GM21447 (cell line): ENCODE results near the gene EDC3.
"Not testable (repeated sequence)": the region's sequence is repeated elsewhere in the genome, so short reads cannot be mapped to it uniquely, and the experiment has no call there.

Experiments
- ATAC-seq: cut with Tn5 transposase; IDR thresholded peaks from one replicate; pipeline ENCODE4 v1.9.1; 2021; ENCODE audit not compliant: unreplicated experiment

EDC3 gene

DNA sequence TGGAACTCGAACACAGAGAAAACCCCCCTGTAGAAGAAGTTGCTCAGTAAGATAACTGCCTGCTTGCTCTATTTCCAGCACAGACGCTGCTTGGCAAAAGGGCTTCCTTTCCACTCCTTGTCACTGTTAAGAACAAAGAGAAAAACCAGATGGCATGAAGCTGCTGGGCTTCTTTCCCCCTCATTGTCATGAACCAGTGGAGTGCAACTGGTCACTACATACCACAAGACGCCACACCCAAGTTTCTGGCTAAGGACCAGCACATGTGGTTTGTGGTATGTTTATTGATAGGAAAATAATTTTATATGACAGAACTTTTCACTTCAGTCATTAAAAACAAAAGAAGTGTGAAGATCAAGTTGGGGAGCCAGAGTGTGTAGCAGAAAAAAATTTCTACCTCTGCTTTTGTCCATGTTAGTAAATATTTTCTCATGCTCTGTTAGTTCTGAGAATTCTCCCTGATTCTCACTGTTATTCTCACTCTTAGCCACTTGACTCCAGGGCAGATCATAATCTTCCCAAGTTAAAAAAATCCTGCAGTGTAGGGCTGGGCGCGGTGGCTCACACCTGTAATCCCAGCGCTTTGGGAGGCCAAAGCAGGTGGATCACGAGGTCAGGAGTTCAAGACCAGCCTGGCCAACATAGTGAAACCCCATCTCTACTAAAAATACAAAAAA, 42.3 kb downstream of the EDC3 start:
- no peak for ATAC-seq

DNA sequence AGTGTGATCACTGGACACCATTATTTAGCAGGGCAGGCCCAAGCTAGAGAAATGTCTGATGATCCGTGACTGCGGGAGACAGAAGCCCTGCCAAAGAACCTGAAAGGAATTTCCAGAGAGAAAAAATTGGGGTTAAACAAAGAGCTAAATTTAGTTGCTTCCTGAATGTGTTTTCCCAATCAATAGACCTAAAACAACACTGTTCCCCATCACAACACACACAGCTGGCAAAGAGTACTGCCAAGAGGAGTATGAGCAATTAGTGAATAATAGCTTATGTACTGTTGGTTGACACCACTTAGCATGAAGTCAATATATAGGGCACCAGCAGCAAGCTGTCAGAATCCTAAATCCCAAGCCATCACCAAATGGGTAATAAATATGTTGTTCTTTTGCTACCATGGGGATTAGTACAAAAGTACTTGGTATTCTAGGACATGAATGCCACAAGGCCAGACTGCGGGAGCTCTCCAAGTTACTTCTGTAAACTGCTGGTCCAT, 44.5 kb downstream of the EDC3 start:
- no peak for ATAC-seq

DNA sequence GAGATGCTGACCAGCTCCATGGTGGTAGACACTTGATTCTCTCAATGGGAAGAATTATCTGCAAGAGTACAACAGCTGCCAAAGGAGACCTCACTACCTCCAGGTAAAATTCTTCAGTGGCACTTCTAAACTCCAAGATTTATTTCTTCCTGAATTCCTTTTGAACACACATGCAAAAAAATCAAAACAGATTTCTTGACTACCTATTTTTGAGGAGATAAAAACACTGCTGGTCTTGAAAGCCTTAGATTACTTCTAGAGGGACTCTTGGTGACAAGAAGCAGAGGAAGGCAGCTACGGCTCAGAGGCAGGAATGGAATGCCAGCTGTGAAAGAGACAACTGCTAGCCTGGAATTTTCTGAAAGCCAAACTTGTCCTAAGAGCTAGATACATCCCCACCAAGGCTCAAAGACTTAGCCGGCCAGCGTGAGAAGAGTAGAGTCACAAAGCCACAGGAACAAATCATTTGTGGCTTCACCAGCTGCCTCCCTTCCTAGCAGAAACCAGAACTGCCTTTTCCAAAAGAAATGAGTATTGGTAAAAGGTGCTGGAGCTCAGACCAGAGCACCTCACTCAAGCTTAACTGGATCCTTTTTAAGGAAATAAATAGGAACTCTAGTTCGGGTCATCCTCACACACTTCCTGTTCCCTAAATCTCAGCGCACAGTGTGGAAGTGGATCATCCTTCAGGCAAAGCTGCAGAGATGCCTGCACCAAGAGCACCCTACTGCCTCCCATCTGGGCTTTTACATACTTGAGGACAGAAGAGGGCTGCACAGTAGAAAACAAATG, 47.6 kb downstream of the EDC3 start:
- no peak for ATAC-seq

DNA sequence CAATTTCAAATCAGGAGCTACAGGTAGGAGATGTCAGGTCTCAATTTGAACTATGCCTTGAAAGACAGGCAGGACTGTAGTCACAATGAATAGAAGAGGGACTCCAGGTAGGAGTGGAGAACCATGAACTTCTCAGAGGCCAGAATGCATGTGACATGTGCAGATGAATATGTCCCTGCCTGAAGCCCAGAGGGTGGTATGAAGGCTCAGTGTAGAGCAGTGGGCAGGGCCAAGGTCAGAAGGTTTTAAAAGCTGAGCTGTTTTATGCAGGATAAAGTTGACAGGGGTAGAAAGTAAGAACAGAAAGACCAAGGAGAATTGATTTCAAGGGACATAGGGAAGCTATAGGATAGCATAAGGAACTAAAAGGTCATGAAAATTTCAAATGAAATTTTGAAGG, 49.3 kb downstream of the EDC3 start:
- ATAC-seq = no peak

GRCh38 chr15:74643665-74644204, 52.1 kb downstream of the EDC3 start:
- no peak for ATAC-seq

GRCh38 chr15:74642734-74643664, 52.8 kb downstream of the EDC3 start:
- no peak for ATAC-seq

DNA sequence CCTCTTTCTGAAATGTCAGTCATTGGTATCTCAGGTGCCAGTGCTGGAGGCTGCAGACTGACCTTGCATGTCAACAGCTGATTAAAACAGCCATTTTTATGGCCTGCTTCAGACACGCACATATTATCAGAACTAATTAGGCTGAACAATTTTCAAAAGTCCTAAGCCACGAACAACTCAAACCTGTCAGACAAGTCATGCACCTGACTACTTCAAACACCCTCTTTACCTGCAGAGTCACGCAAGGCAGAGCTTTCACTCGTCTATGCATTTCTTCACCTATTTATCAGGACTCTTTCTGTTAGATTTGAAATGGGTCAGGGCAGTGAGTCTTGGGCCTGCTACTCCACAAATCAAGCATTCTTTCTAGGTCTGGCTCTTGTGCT, 53.5 kb downstream of the EDC3 start:
- ATAC-seq = no peak

GRCh38 chr15:74641151-74641550, 54.7 kb downstream of the EDC3 start:
- ATAC-seq = no peak

- no peak for ATAC-seq
Measured at GRCh38 chr15:74636984-74637383, 58.8 kb downstream of the EDC3 start.

DNA sequence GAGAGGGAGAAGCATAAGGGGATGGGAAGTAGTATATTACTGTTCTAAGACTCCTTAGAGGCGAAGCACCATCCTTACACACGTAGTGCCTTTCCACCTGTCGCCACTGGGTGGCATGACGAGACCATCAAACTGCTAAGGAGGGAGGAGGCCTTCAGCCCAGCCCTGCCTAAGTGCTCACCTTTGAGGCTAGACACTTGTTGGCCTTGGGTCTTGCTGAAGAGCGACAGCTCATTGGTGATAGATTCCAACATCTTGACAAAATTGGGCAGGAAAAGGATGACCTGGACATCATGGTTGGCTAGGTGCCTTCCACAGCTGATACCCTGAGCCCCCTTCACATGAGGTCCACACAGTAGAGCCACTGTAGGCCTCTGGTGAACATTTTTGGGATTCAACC, 60.6 kb downstream of the EDC3 start:
- ATAC-seq = no peak

DNA sequence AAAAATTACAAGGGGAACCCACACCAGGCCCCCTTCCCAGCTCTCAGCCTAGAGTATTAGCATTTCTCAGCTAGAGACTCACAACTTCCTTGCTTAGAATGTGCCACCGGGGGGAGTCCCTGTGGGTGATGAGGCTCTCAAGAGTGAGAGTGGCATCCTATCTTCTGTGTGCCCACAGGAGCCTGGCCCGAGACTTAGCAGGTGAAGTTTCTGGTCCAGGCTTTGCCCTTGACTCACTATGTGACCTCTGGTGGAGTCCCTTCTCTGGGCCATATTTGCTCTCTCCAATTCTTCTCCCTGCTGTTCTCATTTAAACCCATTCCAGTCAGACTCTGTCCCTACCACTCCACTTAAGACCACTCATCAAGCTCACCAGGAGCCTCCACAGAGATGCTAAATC, 62.0 kb downstream of the EDC3 start:
- no peak for ATAC-seq

- ATAC-seq = no peak
Measured at GRCh38 chr15:74632601-74633000, 63.2 kb downstream of the EDC3 start.

GRCh38 chr15:74631935-74632560, 63.8 kb downstream of the EDC3 start:
- no peak for ATAC-seq

DNA sequence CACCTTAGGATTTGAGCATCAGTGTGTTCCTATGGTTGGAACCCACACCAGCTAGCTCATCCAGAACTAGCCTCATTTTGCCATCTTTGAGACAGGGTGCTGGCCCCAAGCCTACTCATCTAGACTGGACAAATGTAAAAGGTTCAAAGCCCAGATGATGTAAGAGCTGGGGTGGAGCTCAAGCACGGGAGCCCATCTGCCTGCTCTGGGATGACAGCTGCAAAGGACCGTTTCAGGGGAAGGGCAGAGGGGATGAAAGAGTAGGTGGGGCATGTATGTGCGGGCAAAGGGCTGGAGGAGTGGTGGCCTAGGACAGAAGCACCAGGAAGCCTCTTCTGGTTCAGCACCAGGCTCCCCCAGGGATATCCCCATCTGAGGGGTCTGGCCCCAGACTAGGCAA, 64.4 kb downstream of the EDC3 start:
- ATAC-seq = no peak

GRCh38 chr15:74631087-74631385, 64.8 kb downstream of the EDC3 start:
- ATAC-seq = no peak

DNA sequence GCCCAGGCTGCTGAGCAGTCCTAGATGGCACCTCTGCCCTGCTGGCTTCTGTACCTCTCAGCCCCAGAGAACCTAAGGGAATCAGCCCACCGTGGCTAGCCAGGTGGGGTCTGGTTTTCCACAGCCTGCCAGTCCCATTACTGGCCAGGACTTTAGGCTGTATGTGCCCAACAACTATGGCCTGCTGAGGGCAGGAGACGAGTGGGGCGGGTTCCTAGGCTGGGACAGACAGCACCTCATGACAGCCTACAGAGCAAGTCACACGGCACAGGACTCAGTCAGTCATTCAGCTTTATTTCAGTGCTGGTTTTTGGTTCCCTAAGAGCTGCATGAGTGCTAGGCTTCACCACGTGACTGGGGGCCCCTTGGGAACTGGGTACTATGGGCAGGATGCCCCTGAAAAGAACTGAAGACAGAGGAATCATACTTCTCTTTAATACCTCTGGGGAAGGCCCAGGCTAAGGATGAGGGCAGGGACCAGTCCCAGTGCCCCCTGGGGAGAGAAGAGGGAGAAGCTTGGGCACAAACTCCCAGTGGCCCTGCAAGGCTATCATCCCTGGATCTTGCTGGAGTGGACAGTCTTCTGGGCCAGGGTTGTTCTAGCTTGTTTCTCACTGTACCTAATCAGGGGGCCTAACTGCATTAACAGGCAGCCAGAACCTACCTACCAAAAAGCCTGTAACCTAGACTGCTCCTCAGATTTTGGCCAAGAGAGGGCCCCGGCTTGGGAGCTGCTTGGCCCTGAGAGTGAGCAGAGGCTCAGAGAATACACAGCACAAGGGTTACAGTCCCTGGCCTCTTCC, 65.3 kb downstream of the EDC3 start:
- no peak for ATAC-seq

GRCh38 chr15:74629696-74630095, 66.1 kb downstream of the EDC3 start:
- not testable (repeated sequence) for ATAC-seq

GRCh38 chr15:74628949-74629348, 66.9 kb downstream of the EDC3 start:
- no peak for ATAC-seq

GRCh38 chr15:74628199-74628598, 67.6 kb downstream of the EDC3 start:
- no peak for ATAC-seq

- ATAC-seq = no peak
Measured at GRCh38 chr15:74627766-74628165, 68.1 kb downstream of the EDC3 start.
